Activated effector memory CD4-positive, alpha-beta T cell treated with anti-CD3 and anti-CD28 coated beads, Interleukin-2, amount 50 U/mL, for 16 hours (primary cell): Measurements from ENCODE around the gene SSMEM1.

ENCODE experiments used
- DNase-seq: peaks from one replicate; pipeline ENCODE4 v3.0.0-alpha.2; 2020

Gene SSMEM1

DNA sequence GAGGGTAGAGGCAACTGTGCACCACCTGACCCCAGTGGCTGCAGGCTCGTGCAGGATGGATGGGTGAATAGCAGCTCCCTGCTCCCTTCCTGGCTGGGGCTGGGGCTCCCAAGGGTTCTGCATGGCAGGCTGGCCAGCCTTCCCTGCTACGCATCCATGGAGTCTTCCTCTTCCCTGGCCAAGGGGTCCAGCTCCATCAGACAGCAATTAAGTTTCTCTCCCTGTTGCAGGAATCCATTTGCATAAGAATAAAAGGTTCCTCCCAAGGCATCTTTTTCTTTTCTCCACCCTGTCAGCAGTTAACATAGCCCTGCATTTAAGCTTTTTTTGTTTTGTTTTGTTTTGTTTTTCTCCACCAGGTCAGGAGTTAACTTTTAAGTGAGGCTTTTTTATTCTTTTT lies 49.0 kb downstream of the SSMEM1 start:
- DNase-seq: no peak

DNA sequence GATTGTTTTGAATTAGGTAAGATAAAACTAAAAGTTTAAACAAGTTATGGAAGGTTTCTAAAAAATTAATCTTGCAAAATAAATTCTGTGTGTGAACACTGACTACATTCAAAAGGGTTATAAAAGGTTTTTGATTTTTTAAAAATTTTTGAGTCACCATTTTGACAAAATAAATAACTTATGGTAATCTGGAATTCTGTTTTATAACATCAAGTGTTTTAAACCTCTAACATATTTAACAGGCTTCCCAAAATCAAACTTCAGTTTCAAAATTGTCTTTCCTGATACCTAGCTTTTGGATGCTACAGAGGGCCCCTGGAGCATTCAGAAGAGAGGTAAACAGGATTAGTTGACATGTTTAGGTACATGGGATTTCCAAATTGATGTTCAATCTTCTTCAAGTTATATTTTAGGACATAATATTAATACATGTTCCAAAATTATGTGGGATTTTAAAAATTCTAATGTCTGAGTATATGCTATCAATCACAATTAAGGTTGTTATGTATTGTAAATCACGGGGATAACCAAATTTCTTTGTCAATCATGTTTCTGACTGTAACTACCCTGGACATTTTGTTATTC lies 50.9 kb downstream of the SSMEM1 start:
- no peak for DNase-seq

DNA sequence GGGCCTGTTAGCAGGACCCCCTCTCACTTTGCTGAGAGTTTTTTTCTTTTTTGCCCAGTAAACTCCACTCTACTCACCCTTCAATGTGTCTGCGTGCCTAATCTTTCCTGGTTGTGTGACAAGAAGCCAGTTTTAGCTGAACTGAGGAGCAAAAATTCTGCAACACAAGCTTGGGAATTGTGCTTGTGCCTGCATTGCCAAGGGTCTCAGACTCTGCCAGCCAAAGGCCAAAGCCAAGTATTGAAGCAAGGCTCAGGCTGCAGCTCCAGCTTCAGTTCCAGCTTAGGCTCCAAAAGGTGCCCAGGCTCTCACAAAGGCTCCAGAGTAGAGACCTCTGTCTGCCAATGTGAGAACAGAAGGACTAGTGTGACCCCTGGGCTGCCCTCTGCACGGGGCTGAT lies 54.8 kb downstream of the SSMEM1 start:
- no peak for DNase-seq

DNA sequence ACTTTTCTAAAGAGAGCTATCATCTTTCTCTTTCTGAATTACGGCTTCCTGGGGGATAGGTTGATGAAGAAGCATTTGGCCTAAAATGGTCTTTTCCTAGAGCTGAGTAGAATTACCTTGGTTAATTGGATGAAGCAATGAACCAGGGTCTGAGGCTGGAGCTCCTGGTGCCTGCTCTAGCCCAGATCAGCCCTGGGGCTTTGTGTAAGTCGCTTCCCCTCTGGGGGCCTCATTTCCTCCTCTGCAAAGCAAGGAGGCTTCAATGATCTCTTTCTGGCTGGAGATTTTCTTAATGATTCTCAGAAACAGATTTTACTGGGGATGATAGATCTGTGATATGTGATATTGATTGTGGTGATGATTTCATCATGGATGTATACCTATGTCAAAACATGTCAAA lies 55.5 kb downstream of the SSMEM1 start:
- DNase-seq: no peak
